MM.1S (cell line): ENCODE data around the gene RAPGEF3.

Experiments
- DNase-seq: peaks from one replicate; pipeline ENCODE4 v3.0.0-alpha.2; 2015
- H2AFZ ChIP-seq: fragments of 300-600 bp; sonication (generic); 2 replicates; pipeline ENCODE4 v1.6.0; 2016; ENCODE audit warnings: antibody characterized with exemption, low read length
- H3F3A ChIP-seq: fragments of 300-600 bp; sonication (generic); 2 replicates; pipeline ENCODE4 v1.6.1; 2016; ENCODE audit warnings: mild to moderate bottlenecking, antibody characterized with exemption, low read length, moderate library complexity, mixed read lengths; ENCODE audit not compliant: insufficient read depth
- H3K27ac ChIP-seq: fragments of 300-600 bp; sonication (generic); 2 replicates; pipeline ENCODE4 v1.5.1; 2016; ENCODE audit warnings: mild to moderate bottlenecking, low read length
- H3K27me3 ChIP-seq: fragments of 300-600 bp; sonication (generic); replicated peaks from 2 replicates; pipeline ENCODE4 v1.6.0; 2016; ENCODE audit warnings: low read length; ENCODE audit not compliant: insufficient read depth
- H3K36me3 ChIP-seq: fragments of 300-600 bp; sonication (generic); replicated peaks from 2 replicates; pipeline ENCODE4 v1.6.1; 2016; ENCODE audit warnings: mild to moderate bottlenecking, low read length, mixed read lengths; ENCODE audit not compliant: insufficient read depth
- H3K4me1 ChIP-seq: fragments of 300-600 bp; sonication (generic); 2 replicates; pipeline ENCODE4 v1.6.1; 2016; ENCODE audit warnings: low read length, mixed read lengths
- H3K4me2 ChIP-seq: fragments of 300-600 bp; sonication (generic); 2 replicates; pipeline ENCODE4 v1.6.0; 2016; ENCODE audit warnings: low read depth, low read length
- H3K4me3 ChIP-seq: fragments of 300-600 bp; sonication (generic); 2 replicates; pipeline ENCODE4 v1.5.1; 2016; ENCODE audit warnings: low read length, mixed read lengths
- H3K79me2 ChIP-seq: fragments of 300-600 bp; sonication (generic); 2 replicates; pipeline ENCODE4 v1.6.1; 2016; ENCODE audit warnings: mixed run types, low read length, mixed read lengths
- H3K9ac ChIP-seq: fragments of 300-600 bp; sonication (generic); 2 replicates; pipeline ENCODE4 v1.6.1; 2016; ENCODE audit warnings: low read length, mixed read lengths
- H3K9me2 ChIP-seq: fragments of 300-600 bp; sonication (generic); replicated peaks from 2 replicates; pipeline ENCODE4 v1.6.1; 2016; ENCODE audit warnings: mild to moderate bottlenecking, low read length, mixed read lengths; ENCODE audit not compliant: insufficient read depth
- H3K9me3 ChIP-seq: fragments of 300-600 bp; sonication (generic); replicated peaks from 2 replicates; pipeline ENCODE4 v1.6.1; 2016; ENCODE audit warnings: mild to moderate bottlenecking, low read length, mixed read lengths; ENCODE audit not compliant: insufficient read depth
- H4K20me1 ChIP-seq: fragments of 300-600 bp; sonication (generic); 2 replicates; pipeline ENCODE4 v1.6.1; 2016; ENCODE audit warnings: mild to moderate bottlenecking, low read length, moderate library complexity, mixed read lengths; ENCODE audit not compliant: insufficient read depth
- EZH2 ChIP-seq: fragments of 300-600 bp; sonication (generic); optimal IDR thresholded peaks from 2 replicates; pipeline ENCODE3; 2017; ENCODE audit warnings: low read depth, mild to moderate bottlenecking, antibody characterized with exemption, low read length, mixed read lengths
- EZH2phosphoT487 ChIP-seq: fragments of 300-600 bp; sonication (generic); IDR thresholded peaks from 2 replicates; pipeline ENCODE4 v1.6.1; 2018; ENCODE audit warnings: antibody characterized with exemption, low read length
- TF ChIP-seq, protein P1 (sequence below): fragments of 300-600 bp; sonication (generic); IDR thresholded peaks from 2 replicates; pipeline ENCODE4 v1.5.1; 2016; ENCODE audit warnings: antibody characterized with exemption, low read length, mixed read lengths

Gene RAPGEF3

DNA sequence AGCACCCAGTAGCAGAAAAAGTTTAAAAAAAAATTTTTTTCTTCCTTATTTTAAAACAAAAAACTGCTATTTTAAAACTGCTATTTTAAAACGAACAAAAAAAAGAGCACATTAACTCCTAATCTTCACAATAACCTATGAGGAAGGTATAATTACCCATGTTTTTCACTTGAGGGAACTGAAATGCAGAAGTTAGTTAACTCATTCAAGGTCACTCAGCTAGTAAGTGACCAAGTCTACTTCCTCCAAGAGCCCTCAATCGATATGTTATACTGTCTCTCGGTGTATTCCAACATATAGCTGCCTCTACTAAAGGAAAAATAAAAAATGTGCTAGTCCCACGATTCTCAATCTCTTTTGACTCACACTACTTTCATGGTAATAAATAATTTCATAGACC is 60.6 kb downstream of the RAPGEF3 start:
- 0 out of 2 replicates have a peak, but pooled peaks cover 2% of the 10 kb centered on the region for H3F3A ChIP-seq
- H3K9ac ChIP-seq = no peak overlapping the region
- H3K4me2 ChIP-seq = no peak overlapping the region
- H2AFZ ChIP-seq = no peak overlapping the region
- no peak for DNase-seq
- H3K27me3 ChIP-seq = no peaks in the 10 kb centered on the region
- TF ChIP-seq, protein P1, sequence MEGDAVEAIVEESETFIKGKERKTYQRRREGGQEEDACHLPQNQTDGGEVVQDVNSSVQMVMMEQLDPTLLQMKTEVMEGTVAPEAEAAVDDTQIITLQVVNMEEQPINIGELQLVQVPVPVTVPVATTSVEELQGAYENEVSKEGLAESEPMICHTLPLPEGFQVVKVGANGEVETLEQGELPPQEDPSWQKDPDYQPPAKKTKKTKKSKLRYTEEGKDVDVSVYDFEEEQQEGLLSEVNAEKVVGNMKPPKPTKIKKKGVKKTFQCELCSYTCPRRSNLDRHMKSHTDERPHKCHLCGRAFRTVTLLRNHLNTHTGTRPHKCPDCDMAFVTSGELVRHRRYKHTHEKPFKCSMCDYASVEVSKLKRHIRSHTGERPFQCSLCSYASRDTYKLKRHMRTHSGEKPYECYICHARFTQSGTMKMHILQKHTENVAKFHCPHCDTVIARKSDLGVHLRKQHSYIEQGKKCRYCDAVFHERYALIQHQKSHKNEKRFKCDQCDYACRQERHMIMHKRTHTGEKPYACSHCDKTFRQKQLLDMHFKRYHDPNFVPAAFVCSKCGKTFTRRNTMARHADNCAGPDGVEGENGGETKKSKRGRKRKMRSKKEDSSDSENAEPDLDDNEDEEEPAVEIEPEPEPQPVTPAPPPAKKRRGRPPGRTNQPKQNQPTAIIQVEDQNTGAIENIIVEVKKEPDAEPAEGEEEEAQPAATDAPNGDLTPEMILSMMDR = no peak
- TF ChIP-seq EZH2 (no peak), EZH2phosphoT487 (no peak)
- no peak overlapping the region for H3K27ac ChIP-seq
- H3K36me3 ChIP-seq = 0 out of 2 replicates have a peak, but pooled peaks cover 8% of the 10 kb centered on the region
- H3K9me2 ChIP-seq = no peaks in the 10 kb centered on the region
- no peaks in the 10 kb centered on the region for H4K20me1 ChIP-seq
- H3K4me1 ChIP-seq = no peaks in the 10 kb centered on the region
- no peak overlapping the region for H3K4me3 ChIP-seq
- H3K9me3 ChIP-seq = no peaks in the 10 kb centered on the region
- peaks cover 19% of the 10 kb centered on the region for H3K79me2 ChIP-seq

DNA sequence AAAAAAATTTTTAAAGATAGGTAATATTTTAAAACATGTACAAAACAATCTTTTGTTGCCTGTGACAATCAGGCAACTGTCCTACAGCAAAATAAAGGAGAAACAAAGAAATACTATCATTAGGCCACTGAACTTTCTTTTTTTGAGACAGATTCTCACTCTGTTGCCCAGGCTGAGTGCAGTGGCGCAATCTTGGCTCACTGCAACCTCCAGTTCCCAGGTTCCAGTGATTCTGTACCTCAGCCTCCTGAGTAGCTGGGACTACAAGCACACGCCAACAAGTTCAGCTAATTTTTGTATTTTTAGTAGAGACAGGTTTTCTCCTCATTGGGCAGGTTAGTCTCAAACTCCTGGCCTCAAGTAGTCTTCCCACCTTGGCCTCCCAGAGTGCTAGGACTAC is 69.5 kb downstream of the RAPGEF3 start:
- Histone ChIP-seq H3K9ac (no peak overlapping the region), H3K4me1 (no peaks in the 10 kb centered on the region), H3K9me2 (no peaks in the 10 kb centered on the region), H4K20me1 (no peaks in the 10 kb centered on the region), H3K27ac (no peak overlapping the region), H3K79me2 (no peaks in the 10 kb centered on the region), H3K4me2 (no peak overlapping the region), H3K9me3 (no peaks in the 10 kb centered on the region), H3K36me3 (no peaks in the 10 kb centered on the region; the same call in 1 of the 2 replicates), H3K27me3 (no peaks in the 10 kb centered on the region), H2AFZ (no peak overlapping the region), H3F3A (no peaks in the 10 kb centered on the region), H3K4me3 (no peak overlapping the region)
- no peak for DNase-seq
- TF ChIP-seq, protein P1 = no peak
- no peak for TF ChIP-seq EZH2
- TF ChIP-seq EZH2phosphoT487 = no peak

DNA sequence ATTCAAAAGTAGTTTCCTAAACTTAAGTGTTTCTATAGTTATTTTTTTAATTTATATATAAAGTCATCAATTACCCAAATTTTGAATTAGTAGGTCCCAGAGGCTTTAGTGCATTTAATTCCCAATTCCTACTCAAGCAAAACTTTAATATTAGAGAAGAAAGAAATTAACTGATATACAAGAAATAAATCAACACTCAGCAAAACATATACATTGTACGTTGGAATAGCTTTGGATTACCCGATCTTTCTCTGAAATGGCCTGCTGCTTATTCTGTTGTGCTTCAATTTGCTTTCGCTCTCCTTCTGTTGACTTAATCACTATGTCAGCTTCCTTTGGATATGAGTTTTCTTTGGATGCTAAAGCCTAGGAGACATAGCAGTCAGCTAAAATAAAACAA is 71.0 kb downstream of the RAPGEF3 start:
- Histone ChIP-seq H3K4me3 (no peak overlapping the region), H4K20me1 (no peaks in the 10 kb centered on the region), H3K9me2 (no peaks in the 10 kb centered on the region), H3K36me3 (no peaks in the 10 kb centered on the region; the same call in 1 of the 2 replicates), H3F3A (no peaks in the 10 kb centered on the region), H3K4me1 (no peaks in the 10 kb centered on the region), H3K9ac (no peak overlapping the region), H2AFZ (no peak overlapping the region), H3K27ac (no peak overlapping the region), H3K27me3 (no peaks in the 10 kb centered on the region), H3K79me2 (no peaks in the 10 kb centered on the region), H3K9me3 (no peaks in the 10 kb centered on the region), H3K4me2 (no peak overlapping the region)
- TF ChIP-seq EZH2 = no peak
- no peak for DNase-seq

DNA sequence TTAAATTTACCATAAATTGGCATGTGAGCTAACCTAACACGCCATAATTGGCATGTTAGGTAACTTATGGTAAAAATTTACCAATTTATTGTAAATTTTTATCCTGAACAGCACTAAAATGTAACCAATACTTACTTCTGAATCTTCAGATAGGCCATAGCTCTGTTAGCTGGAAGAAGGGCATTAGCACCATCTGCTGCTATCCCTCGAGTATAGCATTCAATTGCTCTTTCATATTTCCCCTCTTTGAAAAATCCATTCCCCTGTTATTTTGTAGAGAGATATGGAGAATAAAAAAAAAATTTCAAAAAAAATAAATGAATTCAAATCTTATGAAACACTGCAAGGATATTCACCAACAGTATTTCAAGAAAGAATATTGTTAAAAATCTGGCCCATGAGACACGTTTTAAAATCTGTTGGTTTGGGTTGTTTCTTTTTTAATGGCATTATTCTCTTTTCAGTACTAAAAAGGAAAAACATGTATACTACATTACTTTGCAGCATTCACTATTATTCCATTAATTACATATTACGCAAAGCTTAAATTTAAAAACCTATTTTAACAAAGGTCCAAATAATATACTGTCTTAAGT is 71.9 kb downstream of the RAPGEF3 start:
- H3F3A ChIP-seq = no peaks in the 10 kb centered on the region
- DNase-seq = peak; percentile 34
- no peak overlapping the region for H2AFZ ChIP-seq
- no peak for TF ChIP-seq EZH2
- TF ChIP-seq, protein P1 = peak; percentile 46
- H3K4me1 ChIP-seq = no peaks in the 10 kb centered on the region
- H3K36me3 ChIP-seq = no peaks in the 10 kb centered on the region; the same call in 1 of the 2 replicates
- H3K27ac ChIP-seq = no peak overlapping the region
- H3K9me3 ChIP-seq = no peaks in the 10 kb centered on the region
- H3K9me2 ChIP-seq = no peaks in the 10 kb centered on the region
- no peaks in the 10 kb centered on the region for H3K27me3 ChIP-seq
- no peak overlapping the region for H3K9ac ChIP-seq
- H3K4me2 ChIP-seq = no peak overlapping the region
- H4K20me1 ChIP-seq = no peaks in the 10 kb centered on the region
- H3K79me2 ChIP-seq = no peaks in the 10 kb centered on the region
- H3K4me3 ChIP-seq = no peak overlapping the region
